Stimulated activated naive CD4-positive, alpha-beta T cell treated with Interleukin-2 at 50 U/mL for 16 hours (primary cell): ENCODE results near the gene ZGPAT.

Experiments used
- DNase-seq: peaks from one replicate; lab custom pipeline; 2025; lab: John Stamatoyannopoulos, UW

Gene ZGPAT

GRCh38 chr20:63678667-63679465 lies 29.0 kb upstream of the ZGPAT start:
- DNase-seq: no peak

DNA sequence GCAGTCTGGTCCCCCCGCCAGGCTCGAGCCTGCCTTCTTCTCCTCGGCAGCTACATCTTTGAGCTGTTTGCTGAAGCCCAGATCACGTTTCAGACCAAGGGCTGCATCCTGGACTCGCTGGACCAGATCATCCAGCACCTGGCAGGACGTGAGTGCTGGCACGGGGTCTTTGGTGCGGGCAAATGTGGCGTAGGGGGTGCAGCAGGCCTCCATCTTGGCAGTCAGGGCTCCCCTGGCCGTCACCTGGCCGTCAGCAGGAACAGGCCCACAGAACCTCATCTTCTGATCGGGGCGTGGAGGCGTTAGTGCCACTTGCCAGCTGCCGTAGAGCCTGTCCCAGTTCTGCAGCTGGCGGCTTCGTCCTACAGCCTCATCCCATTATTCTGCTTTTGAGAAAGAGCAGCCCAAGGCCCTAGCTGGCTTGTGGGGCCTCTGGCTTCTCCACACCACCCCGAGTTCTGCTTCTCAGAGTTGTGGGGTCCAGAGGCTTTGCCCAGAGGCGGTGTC lies 28.0 kb upstream of the ZGPAT start:
- no peak for DNase-seq

DNA sequence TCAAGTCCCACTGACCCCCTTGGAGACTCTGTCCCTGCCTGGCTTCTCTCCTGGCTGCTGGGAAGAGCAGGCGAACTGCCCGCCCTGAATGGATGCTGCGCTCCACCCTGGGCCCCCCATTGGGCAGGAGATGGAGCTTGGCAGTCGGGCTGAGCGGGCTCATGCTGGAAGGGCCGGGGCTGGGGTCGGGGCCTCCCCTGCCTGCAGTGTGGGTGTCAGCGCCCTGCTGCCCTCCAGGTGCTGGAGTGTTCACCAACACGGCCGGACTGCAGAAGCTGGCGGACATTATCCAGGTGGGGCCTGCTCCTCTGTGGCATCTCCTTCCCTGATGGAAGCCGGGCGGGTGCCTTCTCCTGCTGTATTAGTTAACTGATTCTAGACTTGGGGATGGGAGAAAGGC lies 27.4 kb upstream of the ZGPAT start:
- DNase-seq: no peak

GRCh38 chr20:63680857-63681608 lies 26.8 kb upstream of the ZGPAT start:
- no peak for DNase-seq

DNA sequence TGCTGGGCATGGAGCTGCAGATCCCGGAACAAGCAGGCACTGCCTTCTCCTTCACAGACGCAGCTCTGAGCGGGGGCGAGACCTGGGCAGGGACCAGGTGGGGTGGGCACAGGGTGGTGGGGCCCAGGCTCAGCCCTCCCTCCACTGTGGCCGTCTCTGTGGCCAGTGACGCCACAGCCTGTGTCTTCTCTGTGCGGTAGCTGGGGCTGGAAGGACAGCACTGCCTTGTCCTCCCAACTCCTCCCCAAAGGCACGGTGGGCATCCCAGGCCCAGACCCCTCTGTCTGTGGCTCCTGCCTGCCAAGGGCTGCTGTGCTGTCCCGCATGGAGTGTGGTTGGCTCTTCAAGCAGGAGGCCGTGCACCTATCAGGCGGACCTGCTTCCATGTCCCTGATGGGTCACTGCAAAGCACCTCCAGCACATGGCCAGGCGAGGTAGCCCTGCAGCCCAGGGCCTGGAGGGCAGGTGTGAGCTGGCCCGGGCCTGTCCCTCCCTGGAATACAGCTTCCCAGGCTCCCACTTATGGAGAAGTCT lies 26.2 kb upstream of the ZGPAT start:
- DNase-seq: no peak

DNA sequence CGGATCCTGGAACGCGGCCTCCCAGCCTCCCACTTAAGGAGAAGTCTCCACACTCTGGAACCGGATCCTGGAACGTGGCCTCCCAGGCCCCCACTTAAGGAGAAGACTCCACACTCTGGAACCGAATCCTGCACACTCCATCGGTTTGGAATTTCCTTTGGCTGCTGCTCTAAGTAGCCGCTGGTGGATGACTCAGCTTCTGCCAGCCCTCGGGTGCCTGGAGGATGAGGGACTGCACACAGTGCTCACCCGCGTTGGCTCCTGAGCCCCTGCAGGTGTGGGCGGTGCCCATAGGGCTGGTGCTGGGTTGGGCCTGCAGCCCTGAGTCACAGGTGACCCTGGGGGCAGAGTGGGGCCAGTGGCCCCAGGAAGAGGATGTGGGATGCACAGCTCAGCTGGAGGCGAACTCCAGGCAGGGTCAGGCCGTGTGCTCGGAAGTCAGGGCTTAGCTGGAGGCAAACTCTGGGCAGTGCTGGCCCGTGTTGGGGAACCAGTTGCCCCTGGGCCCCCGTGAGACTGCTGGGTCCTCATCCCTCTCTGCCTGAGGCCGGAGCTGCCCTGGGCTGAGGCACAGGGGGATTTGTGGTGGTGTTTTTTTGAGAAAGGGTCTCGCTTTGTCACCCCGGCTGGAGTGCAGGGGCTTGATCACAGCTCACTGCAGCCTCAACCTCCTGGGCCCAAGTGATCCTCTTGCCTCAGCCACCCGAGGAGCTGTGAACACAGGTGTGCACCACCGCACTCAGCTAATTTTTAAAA lies 25.3 kb upstream of the ZGPAT start:
- no peak for DNase-seq

- no peak for DNase-seq
Measured at GRCh38 chr20:63685269-63686026, 22.4 kb upstream of the ZGPAT start.

GRCh38 chr20:63686094-63686491 lies 21.7 kb upstream of the ZGPAT start:
- no peak for DNase-seq

DNA sequence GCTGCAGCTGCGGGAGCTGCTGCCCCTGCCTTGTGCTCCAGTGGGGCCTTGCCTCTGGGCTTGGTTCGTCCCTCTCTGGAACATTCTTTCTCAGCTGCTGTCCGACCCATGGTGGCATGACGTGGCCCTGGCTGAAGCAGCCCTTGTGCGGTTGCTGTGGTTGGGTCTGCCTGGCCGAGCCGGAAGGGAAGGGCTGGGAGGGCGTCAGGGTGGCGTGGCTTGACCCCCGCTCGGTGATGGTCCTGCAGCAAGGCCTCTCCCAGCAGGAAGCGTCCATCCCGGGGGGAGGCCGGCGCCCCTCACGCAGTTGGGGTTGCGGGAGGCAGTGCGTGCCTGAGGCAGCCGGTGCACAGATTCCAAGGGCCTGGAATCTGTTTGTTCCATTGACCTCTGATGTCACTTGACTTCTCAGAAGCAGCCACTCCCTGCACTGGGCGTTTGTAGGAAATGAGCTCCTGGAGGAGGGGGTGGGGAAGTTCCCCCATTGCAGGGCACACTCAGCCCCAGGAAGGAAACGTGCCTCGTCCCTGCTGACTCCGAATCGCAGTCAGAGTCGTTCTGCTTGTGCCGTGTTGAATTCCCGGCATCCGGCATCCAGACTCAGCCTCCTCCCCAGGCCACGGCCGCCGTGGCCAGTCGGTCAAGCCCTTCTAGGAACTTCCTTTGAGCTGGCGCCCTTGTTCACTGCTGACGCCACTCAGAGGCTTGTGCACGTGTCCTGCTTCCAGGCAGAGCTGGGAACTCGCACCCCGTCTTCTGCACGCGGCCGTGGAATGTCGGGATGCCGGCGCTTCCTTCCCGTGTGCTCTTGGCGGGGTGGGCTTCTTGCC lies 21.1 kb upstream of the ZGPAT start:
- DNase-seq: peak; percentile 42

- no peak for DNase-seq
Measured at GRCh38 chr20:63687419-63688178, 20.2 kb upstream of the ZGPAT start.

GRCh38 chr20:63688228-63689045 lies 19.4 kb upstream of the ZGPAT start:
- DNase-seq: no peak

DNA sequence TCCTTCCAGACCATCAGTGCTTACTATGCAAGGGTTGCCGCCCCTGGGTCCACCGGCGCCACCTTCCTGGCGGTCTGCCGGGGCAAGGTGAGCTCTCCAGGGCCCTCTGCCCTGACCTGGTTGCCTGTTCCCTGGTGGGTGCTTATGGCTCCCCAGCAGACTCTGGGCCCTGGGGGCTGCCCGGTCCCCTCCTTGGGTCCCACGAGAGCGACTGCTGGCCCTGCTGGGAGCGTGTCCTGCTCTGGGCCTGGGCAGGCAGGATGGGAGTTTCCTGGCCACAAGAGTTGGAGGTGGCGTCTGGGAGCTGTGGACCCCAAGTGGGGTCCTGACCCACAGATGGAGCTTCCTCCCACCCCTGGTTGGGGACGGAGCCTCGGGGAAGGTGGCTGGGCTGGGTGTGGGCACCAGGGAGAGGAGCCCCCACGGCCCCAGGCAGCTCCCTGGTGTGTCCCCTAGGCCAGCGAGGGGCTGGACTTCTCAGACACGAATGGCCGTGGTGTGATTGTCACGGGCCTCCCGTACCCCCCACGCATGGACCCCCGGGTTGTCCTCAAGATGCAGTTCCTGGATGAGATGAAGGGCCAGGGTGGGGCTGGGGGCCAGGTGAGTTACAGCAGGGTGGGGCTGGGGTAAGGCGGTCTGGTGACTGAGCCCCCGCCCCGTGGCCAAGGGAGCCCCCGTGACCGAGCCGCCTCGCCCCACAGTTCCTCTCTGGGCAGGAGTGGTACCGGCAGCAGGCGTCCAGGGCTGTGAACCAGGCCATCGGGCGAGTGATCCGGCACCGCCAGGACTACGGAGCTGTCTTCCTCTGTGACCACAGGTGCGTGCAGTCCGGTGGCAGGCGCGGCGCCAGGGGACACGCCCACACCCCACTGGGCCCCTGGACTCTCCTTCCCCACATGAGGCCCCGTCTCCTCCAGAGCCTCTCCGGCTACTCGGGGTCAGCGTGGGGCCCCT lies 18.5 kb upstream of the ZGPAT start:
- DNase-seq: no peak

DNA sequence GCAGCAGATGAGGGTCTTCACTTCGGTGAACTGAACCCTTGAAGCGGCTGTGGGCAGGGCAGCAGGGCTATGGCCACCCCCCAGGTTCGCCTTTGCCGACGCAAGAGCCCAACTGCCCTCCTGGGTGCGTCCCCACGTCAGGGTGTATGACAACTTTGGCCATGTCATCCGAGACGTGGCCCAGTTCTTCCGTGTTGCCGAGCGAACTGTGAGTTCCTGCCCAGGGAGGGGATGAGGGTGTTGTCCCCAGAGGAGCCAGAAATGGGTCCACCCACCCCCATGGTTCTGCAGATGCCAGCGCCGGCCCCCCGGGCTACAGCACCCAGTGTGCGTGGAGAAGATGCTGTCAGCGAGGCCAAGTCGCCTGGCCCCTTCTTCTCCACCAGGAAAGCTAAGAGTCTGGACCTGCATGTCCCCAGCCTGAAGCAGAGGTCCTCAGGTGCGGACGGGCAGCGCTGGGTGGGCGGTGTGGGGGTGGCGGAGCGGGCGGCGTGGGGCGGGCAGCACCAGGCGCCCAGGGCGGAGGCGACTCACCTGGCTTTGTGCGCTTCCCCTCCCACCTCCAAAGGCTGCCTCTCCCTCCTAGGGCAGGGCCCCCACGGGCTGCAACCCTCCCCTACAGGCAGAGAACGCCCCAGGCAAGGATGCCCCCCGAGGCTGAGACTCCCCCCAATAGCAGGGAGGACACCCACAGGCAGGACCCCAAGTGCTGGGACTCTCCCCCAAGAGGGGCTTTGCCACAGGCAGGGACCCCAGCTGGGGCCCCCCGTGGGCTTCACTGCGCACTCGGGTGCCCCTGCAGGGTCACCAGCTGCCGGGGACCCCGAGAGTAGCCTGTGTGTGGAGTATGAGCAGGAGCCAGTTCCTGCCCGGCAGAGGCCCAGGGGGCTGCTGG lies 17.6 kb upstream of the ZGPAT start:
- DNase-seq: no peak

DNA sequence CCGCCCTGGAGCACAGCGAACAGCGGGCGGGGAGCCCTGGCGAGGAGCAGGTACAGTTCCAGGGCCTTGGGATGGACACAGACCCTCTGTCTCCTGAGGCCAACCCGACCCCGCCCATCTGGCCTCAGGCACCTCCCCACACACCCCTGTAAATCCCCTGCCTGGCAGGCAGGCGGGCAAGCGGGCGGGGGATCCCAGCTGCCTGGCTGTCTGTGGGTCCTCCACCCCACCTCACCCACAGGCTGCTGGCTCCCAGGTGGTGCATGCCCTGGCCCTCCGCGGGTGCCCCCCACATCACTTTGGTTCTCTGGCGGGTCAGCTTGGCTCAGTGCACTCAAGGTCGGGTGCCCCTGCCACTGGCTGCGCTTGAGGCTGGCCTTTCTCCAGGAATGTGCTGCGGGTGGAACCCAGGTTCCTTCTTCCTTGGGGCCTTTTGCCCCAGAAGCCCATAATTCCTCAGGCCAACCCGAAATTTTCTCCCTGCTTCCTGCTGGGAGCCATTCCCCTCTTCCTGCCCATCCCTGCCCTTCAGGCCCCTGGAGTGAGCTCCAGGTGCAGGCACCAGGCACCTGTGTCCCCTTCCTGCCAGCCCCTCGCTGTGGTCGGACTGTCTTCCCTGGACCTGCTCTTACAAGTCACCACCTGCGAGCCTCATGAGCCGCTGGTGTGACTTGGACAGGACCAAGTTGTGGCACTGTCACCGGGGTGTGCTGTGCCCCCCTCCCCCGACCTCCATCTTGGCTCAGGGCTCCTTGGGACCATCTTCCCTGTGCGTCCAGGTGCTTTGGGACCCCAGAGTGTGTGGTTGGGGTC lies 16.7 kb upstream of the ZGPAT start:
- no peak for DNase-seq

DNA sequence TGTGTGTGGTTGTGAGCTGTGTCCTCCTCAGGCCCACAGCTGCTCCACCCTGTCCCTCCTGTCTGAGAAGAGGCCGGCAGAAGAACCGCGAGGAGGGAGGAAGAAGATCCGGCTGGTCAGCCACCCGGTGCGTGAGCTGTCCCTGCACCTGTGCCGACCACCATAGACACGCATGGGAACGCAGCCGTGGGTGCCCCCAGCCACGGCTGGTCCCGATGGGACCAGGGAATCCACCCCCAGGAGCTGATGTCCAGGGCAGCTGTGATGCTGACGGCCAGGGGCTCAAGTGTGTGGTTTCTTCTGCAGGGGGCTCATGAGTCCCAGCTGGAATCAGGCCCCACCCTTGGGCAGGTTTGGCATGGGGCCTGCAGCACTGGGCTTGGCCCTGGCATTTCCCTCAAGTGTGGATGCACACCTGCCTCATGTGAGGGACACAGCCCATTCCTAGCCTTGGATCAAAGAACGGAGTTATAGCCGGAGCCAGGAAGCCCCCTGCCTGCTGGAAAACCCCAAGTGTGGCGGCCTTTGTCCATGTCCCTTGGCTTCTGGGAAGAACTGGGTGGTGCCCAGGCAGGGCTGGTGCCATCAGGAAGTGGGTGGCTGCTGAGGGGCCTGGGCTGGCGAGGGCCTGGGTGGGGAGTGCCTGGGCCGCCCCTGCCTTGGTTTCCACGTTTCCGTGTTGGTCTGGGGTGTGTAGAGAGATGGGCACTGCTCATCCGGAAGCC lies 16.0 kb upstream of the ZGPAT start:
- no peak for DNase-seq
